Fibroblast of lung (primary cell): ENCODE data around the gene FAM184A. TPM values are rescaled to one million over a fixed set of nuclear protein-coding genes. Genes with fewer than 3 reads are reported as not detected.

Source experiments
- DNase-seq, 2 donors: peaks; one replicate each; pipeline versions ENCODE4 v3.0.0 to v3.0.0-alpha.2; 2010; ENCODE audit warnings: low read depth in 2 of 2
- H2AFZ ChIP-seq: 2 replicates; pipeline ENCODE4 v1.5.1; 2012; ENCODE audit warnings: low read length, control low read depth, inconsistent platforms
- H3K27ac ChIP-seq: 2 replicates; pipeline ENCODE4 v1.5.1; 2011; ENCODE audit warnings: low read length, control low read depth; ENCODE audit not compliant: insufficient read depth
- H3K27me3 ChIP-seq: 2 replicates; pipeline ENCODE4 v1.5.1; 2011; ENCODE audit warnings: mild to moderate bottlenecking, low read length; ENCODE audit not compliant: control insufficient read depth, insufficient read depth
- H3K36me3 ChIP-seq: 2 replicates; pipeline ENCODE4 v1.5.1; 2011; ENCODE audit warnings: low read length; ENCODE audit not compliant: control insufficient read depth, insufficient read depth
- H3K4me1 ChIP-seq: 2 replicates; pipeline ENCODE4 v1.5.1; 2011; ENCODE audit warnings: low read length; ENCODE audit not compliant: control insufficient read depth, insufficient read depth; ENCODE audit errors: extremely low read depth
- H3K4me2 ChIP-seq: 2 replicates; pipeline ENCODE4 v1.5.1; 2011; ENCODE audit warnings: low read length, control low read depth; ENCODE audit not compliant: insufficient read depth; ENCODE audit errors: extremely low read depth
- H3K4me3 ChIP-seq, 4 experiments: fragments of 200-600 bp in 1 of 4; sonication (generic) in 1 of 4; replicated peaks in 1 of 4; 2 replicates each; pipeline ENCODE4 v1.5.1; 2011 to 2016; ENCODE audit warnings: low read length in 4 of 4, low read depth in 3 of 4, mild to moderate bottlenecking in 3 of 4, control low read depth in 2 of 4, inconsistent platforms in 1 of 4, mixed read lengths in 1 of 4; ENCODE audit not compliant: insufficient read depth in 1 of 4; ENCODE audit errors: control extremely low read depth in 1 of 4
- H3K79me2 ChIP-seq: 2 replicates; pipeline ENCODE4 v1.5.1; 2012; ENCODE audit warnings: mild to moderate bottlenecking, low read length, inconsistent platforms; ENCODE audit not compliant: control insufficient read depth, insufficient read depth
- H3K9ac ChIP-seq: 2 replicates; pipeline ENCODE4 v1.5.1; 2011; ENCODE audit warnings: mild to moderate bottlenecking, low read length, control low read depth; ENCODE audit not compliant: insufficient read depth
- H3K9me3 ChIP-seq: 2 replicates; pipeline ENCODE4 v1.5.1; 2012; ENCODE audit warnings: low read depth, low read length; ENCODE audit not compliant: control insufficient read depth, insufficient read depth
- H4K20me1 ChIP-seq: 2 replicates; pipeline ENCODE4 v1.5.1; 2011; ENCODE audit warnings: low read length; ENCODE audit not compliant: control insufficient read depth, insufficient read depth; ENCODE audit errors: extremely low read depth
- EZH2 ChIP-seq: IDR thresholded peaks from 2 replicates; pipeline ENCODE4 v1.5.1; 2012; ENCODE audit warnings: low read length, control low read depth, mild to moderate bottlenecking; ENCODE audit errors: missing control alignments
- polyA plus RNA-seq, 2 donors: library from polyadenylated mRNA; depleted of rRNA in 1 of 2; stranded (reverse) in 1 of 2; unstranded in 1 of 2; fragments of >200 nt; gene quantifications; 2 replicates each; pipeline ENCODE4 v1.2.1, GENCODE V29; 2011 to 2012; ENCODE audit warnings: missing spikeins in 1 of 2
- total RNA-seq: library from RNA; depleted of rRNA; stranded (reverse); fragments of >200 nt; gene quantifications from 2 replicates; pipeline ENCODE4 v1.2.1, GENCODE V29; 2014
- TF ChIP-seq, protein P1 (sequence below), 2 donors: IDR thresholded peaks in 1 of 2; conservative IDR thresholded peaks in 1 of 2; 1 replicate in 1 of 2; 2 replicates in 1 of 2; pipeline ENCODE4 v1.5.1; 2011 to 2012; ENCODE audit warnings: low read length in 2 of 2, control low read depth in 1 of 2, inconsistent platforms in 1 of 2, low read depth in 1 of 2, mild to moderate bottlenecking in 1 of 2

Gene FAM184A
- total and polyA plus RNA-seq, 2 donors (not counting 1 experiment from before 2014, with no cell fraction given), result 0.09 to 1.7 TPM

DNA sequence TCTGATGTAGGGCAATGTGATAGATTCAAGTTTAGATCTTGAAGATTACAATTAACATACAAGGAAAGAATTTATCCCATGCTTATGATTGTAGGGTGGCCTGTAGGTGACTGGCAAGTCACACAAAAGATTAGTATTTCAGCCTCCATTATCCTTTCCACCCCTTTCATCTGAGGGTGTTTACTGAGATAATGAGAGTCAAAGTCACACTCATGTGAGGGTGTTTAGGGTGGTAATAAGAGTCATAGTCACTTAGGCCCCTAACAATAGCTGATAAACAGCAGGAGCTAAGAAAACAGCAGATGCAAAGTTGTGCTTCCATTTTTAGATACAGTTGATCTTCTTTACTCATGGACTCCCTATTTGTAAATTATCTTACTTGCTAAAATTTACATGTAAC is 11.4 kb downstream of the FAM184A start:
- DNase-seq, result no peak
- no peaks in the 10 kb centered on the region for H3K27me3 ChIP-seq
- no peak overlapping the region for H3K27ac ChIP-seq
- no peak for TF ChIP-seq EZH2
- TF ChIP-seq, protein P1, sequence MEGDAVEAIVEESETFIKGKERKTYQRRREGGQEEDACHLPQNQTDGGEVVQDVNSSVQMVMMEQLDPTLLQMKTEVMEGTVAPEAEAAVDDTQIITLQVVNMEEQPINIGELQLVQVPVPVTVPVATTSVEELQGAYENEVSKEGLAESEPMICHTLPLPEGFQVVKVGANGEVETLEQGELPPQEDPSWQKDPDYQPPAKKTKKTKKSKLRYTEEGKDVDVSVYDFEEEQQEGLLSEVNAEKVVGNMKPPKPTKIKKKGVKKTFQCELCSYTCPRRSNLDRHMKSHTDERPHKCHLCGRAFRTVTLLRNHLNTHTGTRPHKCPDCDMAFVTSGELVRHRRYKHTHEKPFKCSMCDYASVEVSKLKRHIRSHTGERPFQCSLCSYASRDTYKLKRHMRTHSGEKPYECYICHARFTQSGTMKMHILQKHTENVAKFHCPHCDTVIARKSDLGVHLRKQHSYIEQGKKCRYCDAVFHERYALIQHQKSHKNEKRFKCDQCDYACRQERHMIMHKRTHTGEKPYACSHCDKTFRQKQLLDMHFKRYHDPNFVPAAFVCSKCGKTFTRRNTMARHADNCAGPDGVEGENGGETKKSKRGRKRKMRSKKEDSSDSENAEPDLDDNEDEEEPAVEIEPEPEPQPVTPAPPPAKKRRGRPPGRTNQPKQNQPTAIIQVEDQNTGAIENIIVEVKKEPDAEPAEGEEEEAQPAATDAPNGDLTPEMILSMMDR (conservative IDR thresholded peaks at IDR 0.05 in 1 of 2, IDR thresholded peaks at IDR 0.05 in 1 of 2; ENCODE audit: low read depth in 1 of 2, low read length in 2 of 2), result no peak
- H3K9ac ChIP-seq, result no peak overlapping the region
- H3K9me3 ChIP-seq, result no peaks in the 10 kb centered on the region
- no peaks in the 10 kb centered on the region for H3K36me3 ChIP-seq
- no peak overlapping the region for H3K4me2 ChIP-seq
- no peaks in the 10 kb centered on the region for H3K79me2 ChIP-seq
- no peaks in the 10 kb centered on the region for H4K20me1 ChIP-seq
- no peaks in the 10 kb centered on the region for H3K4me1 ChIP-seq
- H2AFZ ChIP-seq, result no peak overlapping the region
- H3K4me3 ChIP-seq, result no peak overlapping the region

DNA sequence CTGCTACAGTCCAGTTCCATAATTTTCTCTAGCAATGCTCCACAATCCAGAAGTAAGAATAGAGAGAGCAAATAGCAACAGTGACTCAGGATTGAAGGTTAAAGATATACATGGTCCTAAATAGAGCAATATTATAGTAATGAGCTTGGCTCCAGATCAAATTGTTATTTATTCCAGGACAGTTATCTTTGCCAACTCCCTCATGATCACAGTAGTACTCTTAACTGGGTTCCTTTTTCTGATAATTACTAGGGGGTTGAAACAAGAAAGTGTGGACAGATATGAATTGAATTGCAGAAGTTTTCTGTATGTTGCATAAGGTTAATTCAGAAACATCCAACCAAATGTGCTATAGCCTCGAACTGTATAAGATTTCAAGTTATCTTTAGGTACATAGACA is 11.9 kb downstream of the FAM184A start:
- no peak overlapping the region for H3K4me3 ChIP-seq
- H3K79me2 ChIP-seq, result no peaks in the 10 kb centered on the region
- H3K4me2 ChIP-seq, result no peak overlapping the region
- H4K20me1 ChIP-seq, result no peaks in the 10 kb centered on the region
- H2AFZ ChIP-seq, result no peak overlapping the region
- no peaks in the 10 kb centered on the region for H3K36me3 ChIP-seq
- no peak overlapping the region for H3K27ac ChIP-seq
- TF ChIP-seq EZH2, result no peak
- TF ChIP-seq, protein P1 (conservative IDR thresholded peaks at IDR 0.05 in 1 of 2, IDR thresholded peaks at IDR 0.05 in 1 of 2; ENCODE audit: low read depth in 1 of 2, low read length in 2 of 2), result no peak
- H3K9ac ChIP-seq, result no peak overlapping the region
- DNase-seq, result no peak
- no peaks in the 10 kb centered on the region for H3K27me3 ChIP-seq
- H3K4me1 ChIP-seq, result no peaks in the 10 kb centered on the region
- no peaks in the 10 kb centered on the region for H3K9me3 ChIP-seq

DNA sequence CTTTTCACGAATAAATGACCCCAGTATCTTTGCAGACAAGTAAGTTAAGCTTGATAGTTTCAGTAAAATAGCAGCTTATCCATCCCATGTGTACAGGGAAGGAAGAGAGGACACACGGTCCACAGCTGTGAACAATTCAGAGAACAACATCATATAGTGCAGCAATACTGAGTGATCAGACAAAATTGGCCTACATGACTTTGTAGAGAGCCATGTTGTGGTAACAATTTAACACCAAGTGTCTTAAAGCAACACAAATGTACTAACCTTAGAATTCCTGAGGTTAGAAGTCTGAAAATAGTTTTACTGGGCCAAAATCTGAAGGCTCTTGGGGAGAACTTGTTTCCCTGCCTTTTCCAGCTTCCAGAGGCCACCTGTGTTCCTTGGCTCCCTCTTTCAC is 12.5 kb downstream of the FAM184A start:
- Histone ChIP-seq H4K20me1 (no peaks in the 10 kb centered on the region), H3K4me3 (no peak overlapping the region), H3K4me1 (no peaks in the 10 kb centered on the region), H3K27me3 (no peaks in the 10 kb centered on the region), H2AFZ (no peak overlapping the region), H3K79me2 (no peaks in the 10 kb centered on the region), H3K36me3 (no peaks in the 10 kb centered on the region), H3K9ac (no peak overlapping the region), H3K9me3 (no peaks in the 10 kb centered on the region), H3K27ac (no peak overlapping the region), H3K4me2 (no peak overlapping the region)
- DNase-seq, result no peak
- TF ChIP-seq, protein P1 (conservative IDR thresholded peaks at IDR 0.05 in 1 of 2, IDR thresholded peaks at IDR 0.05 in 1 of 2; ENCODE audit: low read depth in 1 of 2, low read length in 2 of 2), result no peak
- TF ChIP-seq EZH2, result no peak
